Effector memory CD4-positive, alpha-beta T cell (primary cell): ENCODE results near the gene IL17D.
"Not testable (repeated sequence)": the region's sequence is repeated elsewhere in the genome, so short reads cannot be mapped to it uniquely, and the experiment has no call there.

Experiments
- DNase-seq, 3 donors: peaks; one replicate each; pipeline ENCODE4 v3.0.0-alpha.2; 2020
- H3K27ac ChIP-seq: 2 replicates; pipeline ENCODE4 v1.7.0; 2013; ENCODE audit warnings: mild to moderate bottlenecking, low read length, moderate library complexity; ENCODE audit not compliant: insufficient read depth, poor library complexity, severe bottlenecking
- H3K27me3 ChIP-seq: replicated peaks from 2 replicates; pipeline ENCODE4 v1.7.0; 2013; ENCODE audit warnings: mild to moderate bottlenecking, low read length; ENCODE audit not compliant: insufficient read depth, control insufficient read depth, poor library complexity, severe bottlenecking
- H3K36me3 ChIP-seq: 2 replicates; pipeline ENCODE4 v1.7.0; 2013; ENCODE audit warnings: mild to moderate bottlenecking, low read length, moderate library complexity; ENCODE audit not compliant: control insufficient read depth, insufficient read depth
- H3K4me1 ChIP-seq: 2 replicates; pipeline ENCODE4 v1.7.0; 2013; ENCODE audit warnings: low read length, mild to moderate bottlenecking; ENCODE audit not compliant: control insufficient read depth, insufficient read depth, poor library complexity, severe bottlenecking
- H3K4me3 ChIP-seq: 2 replicates; pipeline ENCODE4 v1.7.0; 2013; ENCODE audit warnings: low read length, low read depth, mild to moderate bottlenecking; ENCODE audit not compliant: insufficient read depth, poor library complexity, severe bottlenecking
- H3K9me3 ChIP-seq: 2 replicates; pipeline ENCODE4 v1.7.0; 2013; ENCODE audit warnings: mild to moderate bottlenecking, low read length, moderate library complexity; ENCODE audit not compliant: control insufficient read depth

IL17D gene

GRCh38 chr13:20676213-20676612 lies 27.3 kb upstream of the IL17D start:
- H3K27ac ChIP-seq, result no peak overlapping the region
- no peaks in the 10 kb centered on the region for H3K9me3 ChIP-seq
- DNase-seq, result no peak
- no peaks in the 10 kb centered on the region for H3K27me3 ChIP-seq
- H3K4me3 ChIP-seq, result no peak overlapping the region
- no peaks in the 10 kb centered on the region for H3K4me1 ChIP-seq
- no peaks in the 10 kb centered on the region for H3K36me3 ChIP-seq

- not testable (repeated sequence) for H3K27me3 ChIP-seq, H3K36me3 ChIP-seq, DNase-seq, H3K9me3 ChIP-seq, H3K4me3 ChIP-seq, H3K4me1 ChIP-seq, H3K27ac ChIP-seq
Observed at GRCh38 chr13:20678606-20679005, 24.9 kb upstream of the IL17D start.

- no peak for DNase-seq
- H3K9me3 ChIP-seq, result no peaks in the 10 kb centered on the region
- no peaks in the 10 kb centered on the region for H3K36me3 ChIP-seq
- H3K4me1 ChIP-seq, result no peaks in the 10 kb centered on the region
- no peak overlapping the region for H3K4me3 ChIP-seq
- no peak overlapping the region for H3K27ac ChIP-seq
- H3K27me3 ChIP-seq, result no peaks in the 10 kb centered on the region
Observed at GRCh38 chr13:20679879-20680278, 23.6 kb upstream of the IL17D start.

GRCh38 chr13:20680416-20681080 lies 23.0 kb upstream of the IL17D start:
- Histone ChIP-seq H3K9me3 (no peaks in the 10 kb centered on the region), H3K27ac (no peak overlapping the region), H3K36me3 (no peaks in the 10 kb centered on the region), H3K4me1 (no peaks in the 10 kb centered on the region), H3K4me3 (no peak overlapping the region), H3K27me3 (no peaks in the 10 kb centered on the region)
- no peak for DNase-seq

- not testable (repeated sequence) for DNase-seq, H3K4me3 ChIP-seq, H3K4me1 ChIP-seq, H3K9me3 ChIP-seq, H3K36me3 ChIP-seq, H3K27me3 ChIP-seq, H3K27ac ChIP-seq
Observed at GRCh38 chr13:20681481-20681880, 22.0 kb upstream of the IL17D start.

- H3K27ac ChIP-seq, result no peak overlapping the region
- no peak overlapping the region for H3K4me3 ChIP-seq
- H3K9me3 ChIP-seq, result no peaks in the 10 kb centered on the region
- no peaks in the 10 kb centered on the region for H3K36me3 ChIP-seq
- no peak for DNase-seq
- H3K4me1 ChIP-seq, result no peaks in the 10 kb centered on the region
- H3K27me3 ChIP-seq, result no peaks in the 10 kb centered on the region
Observed at GRCh38 chr13:20682061-20682460, 21.4 kb upstream of the IL17D start.

- no peak for DNase-seq
- Histone ChIP-seq H3K27ac (no peak overlapping the region), H3K9me3 (no peaks in the 10 kb centered on the region), H3K4me3 (no peak overlapping the region), H3K4me1 (no peaks in the 10 kb centered on the region), H3K27me3 (no peaks in the 10 kb centered on the region), H3K36me3 (no peaks in the 10 kb centered on the region)
Observed at GRCh38 chr13:20684041-20684440, 19.5 kb upstream of the IL17D start.

- no peaks in the 10 kb centered on the region for H3K4me1 ChIP-seq
- H3K27me3 ChIP-seq, result no peaks in the 10 kb centered on the region
- no peaks in the 10 kb centered on the region for H3K9me3 ChIP-seq
- H3K36me3 ChIP-seq, result no peaks in the 10 kb centered on the region
- DNase-seq, result no peak
- H3K4me3 ChIP-seq, result no peak overlapping the region
- no peak overlapping the region for H3K27ac ChIP-seq
Observed at GRCh38 chr13:20684546-20684945, 19.0 kb upstream of the IL17D start.

GRCh38 chr13:20685092-20685491 lies 18.4 kb upstream of the IL17D start:
- Histone ChIP-seq H3K9me3 (no peaks in the 10 kb centered on the region), H3K27me3 (no peaks in the 10 kb centered on the region), H3K4me3 (no peak overlapping the region), H3K27ac (no peak overlapping the region), H3K4me1 (no peaks in the 10 kb centered on the region), H3K36me3 (no peaks in the 10 kb centered on the region)
- no peak for DNase-seq

GRCh38 chr13:20686167-20686566 lies 17.3 kb upstream of the IL17D start:
- no peaks in the 10 kb centered on the region for H3K36me3 ChIP-seq
- no peak overlapping the region for H3K27ac ChIP-seq
- H3K27me3 ChIP-seq, result no peaks in the 10 kb centered on the region
- H3K4me3 ChIP-seq, result no peak overlapping the region
- H3K9me3 ChIP-seq, result no peaks in the 10 kb centered on the region
- DNase-seq, result no peak
- no peaks in the 10 kb centered on the region for H3K4me1 ChIP-seq
